Breast epithelium (tissue), 4 donors: Measurements from ENCODE around the gene LDHD. TPM values are rescaled to one million over a fixed set of nuclear protein-coding genes. Genes with fewer than 3 reads are reported as not detected.

Source experiments
- DNase-seq, 2 donors: peaks; one replicate each; pipeline ENCODE4 v3.0.0-alpha.2; 2019; ENCODE audit warnings: low spot score in 2 of 2
- H3K27ac ChIP-seq, 2 donors: fragments of 200-600 bp; sonication (generic) in 1 of 2; one replicate each; pipeline ENCODE4 v1.5.1; 2016 to 2019; ENCODE audit warnings: mild to moderate bottlenecking in 1 of 2
- H3K27me3 ChIP-seq, 2 donors: fragments of 200-600 bp; sonication (generic) in 1 of 2; one replicate each; pipeline versions ENCODE4 v1.5.1 to v1.6.0; 2017 to 2019; ENCODE audit warnings: control low read depth in 1 of 2, mild to moderate bottlenecking in 1 of 2
- H3K36me3 ChIP-seq: fragments of 200-600 bp; one replicate; pipeline ENCODE4 v1.5.1; 2019
- H3K4me1 ChIP-seq, 2 donors: fragments of 200-600 bp; sonication (generic); one replicate each; pipeline ENCODE4 v1.5.1; 2016 to 2019; ENCODE audit warnings: control low read depth in 1 of 2
- H3K4me3 ChIP-seq, 3 donors: fragments of 200-600 bp; sonication (generic); 1 replicate in 2 of 3; 2 replicates in 1 of 3; pipeline ENCODE4 v1.5.1; 2016 to 2019; ENCODE audit warnings: mild to moderate bottlenecking in 3 of 3, moderate library complexity in 2 of 3
- H3K9me3 ChIP-seq, 2 donors: fragments of 200-600 bp; sonication (generic) in 1 of 2; one replicate each; pipeline ENCODE4 v1.5.1; 2016 to 2019; ENCODE audit warnings: control low read depth in 1 of 2
- POLR2A ChIP-seq: fragments of 450-650 bp; IDR thresholded peaks from one replicate; pipeline ENCODE4 v1.6.1; 2016; ENCODE audit warnings: antibody characterized with exemption, mild to moderate bottlenecking, moderate library complexity
- POLR2AphosphoS5 ChIP-seq, 3 donors: sonication (generic); formaldehyde crosslinking; IDR thresholded peaks; one replicate each; pipeline ENCODE4 v1.6.1; 2017; ENCODE audit warnings: antibody characterized with exemption in 3 of 3
- intact Hi-C: fragments of 100-400 bp; cut with DNase I; formaldehyde crosslinking; loops from one replicate; pipeline ENCODE4 v1.15.1; 2023; ENCODE audit warnings: low total_unique reads
- total RNA-seq, 3 donors: library from RNA; depleted of rRNA; stranded (reverse); fragments of >200 nt; gene quantifications; one replicate each; pipeline ENCODE4 v1.1.0, GENCODE V29; 2016
- TF ChIP-seq, protein P1 (sequence below), 3 donors: fragments of 450-650 bp; IDR thresholded peaks; one replicate each; pipeline ENCODE4 v1.5.1; 2016 to 2017; ENCODE audit warnings: antibody characterized with exemption in 3 of 3, mild to moderate bottlenecking in 3 of 3, moderate library complexity in 3 of 3

Gene LDHD
- total RNA-seq, 3 donors from 2014 or later, result 10.5 to 17.6 (median 10.7) TPM

DNA sequence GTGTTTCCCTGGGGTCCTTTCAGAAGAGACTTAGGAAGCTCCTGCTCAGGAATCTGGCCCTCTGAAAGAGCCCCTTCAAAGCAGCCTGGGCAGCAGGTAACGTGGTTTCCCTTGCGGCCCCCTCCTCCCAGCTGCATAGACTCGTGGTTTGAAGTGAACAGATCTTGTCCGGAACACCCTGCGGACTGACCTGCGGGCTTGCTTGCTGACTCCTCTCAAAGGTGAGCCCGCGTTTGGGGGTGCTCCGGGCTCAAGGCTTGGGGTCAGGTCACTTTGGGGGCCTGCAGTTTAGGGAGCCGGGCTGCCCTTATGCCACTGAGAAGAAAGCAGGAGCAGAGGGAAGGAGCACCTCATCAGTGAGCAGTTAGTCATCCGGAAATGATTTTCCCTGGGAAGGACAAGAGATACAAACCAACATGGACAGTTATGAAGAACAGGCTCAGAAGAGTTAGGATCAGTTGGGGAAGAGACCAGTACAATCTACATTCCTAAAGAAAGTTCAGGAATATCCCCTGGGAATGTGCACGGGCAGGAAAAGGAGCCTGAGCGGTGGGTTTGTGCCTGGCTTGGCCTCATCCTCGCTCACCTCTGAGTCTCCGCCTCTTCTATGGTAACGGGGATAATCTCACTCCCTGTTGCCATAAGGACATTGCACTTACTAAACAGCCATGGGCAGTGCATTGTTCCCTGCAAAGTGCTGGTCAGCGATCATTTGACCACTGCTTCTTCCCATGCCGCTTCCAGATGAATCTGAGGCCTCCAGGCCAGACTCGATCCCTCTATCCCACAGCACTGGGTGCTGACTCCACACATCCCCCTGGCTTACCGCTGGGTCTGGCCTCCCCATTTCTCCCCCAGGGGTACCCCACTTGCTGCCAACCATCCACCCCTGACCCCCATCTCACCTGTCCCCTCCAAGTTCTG is 10.0 kb downstream of the LDHD start:
- H3K9me3 ChIP-seq, result no peaks in the 10 kb centered on the region
- H3K36me3 ChIP-seq, result no peaks in the 10 kb centered on the region
- no peak for DNase-seq
- intact Hi-C loops, result no loop called here
- peak overlapping the region; percentile 84 to 85 for H3K27ac ChIP-seq
- H3K4me1 ChIP-seq, result peaks cover 22 to 25% of the 10 kb centered on the region in 2 donors
- no peak overlapping the region for H3K4me3 ChIP-seq
- no peak for TF ChIP-seq POLR2AphosphoS5 (IDR thresholded peaks at IDR 0.05)
- TF ChIP-seq, protein P1, sequence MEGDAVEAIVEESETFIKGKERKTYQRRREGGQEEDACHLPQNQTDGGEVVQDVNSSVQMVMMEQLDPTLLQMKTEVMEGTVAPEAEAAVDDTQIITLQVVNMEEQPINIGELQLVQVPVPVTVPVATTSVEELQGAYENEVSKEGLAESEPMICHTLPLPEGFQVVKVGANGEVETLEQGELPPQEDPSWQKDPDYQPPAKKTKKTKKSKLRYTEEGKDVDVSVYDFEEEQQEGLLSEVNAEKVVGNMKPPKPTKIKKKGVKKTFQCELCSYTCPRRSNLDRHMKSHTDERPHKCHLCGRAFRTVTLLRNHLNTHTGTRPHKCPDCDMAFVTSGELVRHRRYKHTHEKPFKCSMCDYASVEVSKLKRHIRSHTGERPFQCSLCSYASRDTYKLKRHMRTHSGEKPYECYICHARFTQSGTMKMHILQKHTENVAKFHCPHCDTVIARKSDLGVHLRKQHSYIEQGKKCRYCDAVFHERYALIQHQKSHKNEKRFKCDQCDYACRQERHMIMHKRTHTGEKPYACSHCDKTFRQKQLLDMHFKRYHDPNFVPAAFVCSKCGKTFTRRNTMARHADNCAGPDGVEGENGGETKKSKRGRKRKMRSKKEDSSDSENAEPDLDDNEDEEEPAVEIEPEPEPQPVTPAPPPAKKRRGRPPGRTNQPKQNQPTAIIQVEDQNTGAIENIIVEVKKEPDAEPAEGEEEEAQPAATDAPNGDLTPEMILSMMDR (IDR thresholded peaks at IDR 0.05), result no peak
- no peaks in the 10 kb centered on the region for H3K27me3 ChIP-seq

DNA sequence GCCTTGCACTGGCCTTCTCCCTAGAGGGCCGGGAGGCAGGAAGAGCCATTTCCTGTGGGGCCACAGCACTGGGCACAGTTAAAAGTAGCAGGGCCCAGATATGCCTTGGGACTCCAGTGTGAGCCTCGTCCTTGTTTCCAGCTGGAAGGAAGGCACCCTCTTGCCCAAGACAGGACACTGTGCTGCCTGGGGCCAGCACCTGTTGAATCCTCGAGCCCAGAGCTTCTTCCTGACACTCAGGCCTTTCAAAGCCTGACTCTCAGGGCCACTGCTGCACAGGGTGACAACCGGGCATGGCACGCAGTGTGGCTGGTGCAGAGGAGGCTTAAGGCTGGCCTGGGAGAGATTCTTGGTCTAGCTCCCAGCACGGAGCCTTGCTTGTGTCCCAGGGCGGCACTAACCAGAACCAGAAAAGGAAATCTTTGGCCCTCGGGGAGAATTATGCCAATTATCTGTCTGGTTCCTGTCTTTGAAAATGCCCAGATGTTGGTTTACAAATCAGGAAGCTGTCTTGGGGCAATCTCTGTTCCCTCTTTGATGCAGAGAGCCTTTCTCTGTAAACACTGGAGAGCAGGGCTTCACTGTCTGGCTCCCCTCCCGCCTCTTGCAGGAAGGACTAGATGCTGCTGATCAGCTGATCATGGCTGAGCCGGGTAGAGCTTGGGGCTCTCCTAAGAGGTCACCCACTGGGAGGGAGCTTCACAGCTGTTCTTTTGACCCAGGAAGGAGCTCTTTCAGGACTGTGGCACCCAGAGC is 11.1 kb downstream of the LDHD start:
- Histone ChIP-seq H3K9me3 (no peaks in the 10 kb centered on the region), H3K4me1 (peaks cover 13 to 22% of the 10 kb centered on the region in 2 donors), H3K27me3 (no peaks in the 10 kb centered on the region), H3K4me3 (no peak overlapping the region), H3K36me3 (no peaks in the 10 kb centered on the region), H3K27ac (peak overlapping the region; percentile 80 to 85)
- TF ChIP-seq, protein P1 (IDR thresholded peaks at IDR 0.05), result no peak
- TF ChIP-seq POLR2AphosphoS5 (IDR thresholded peaks at IDR 0.05), result no peak
- TF ChIP-seq POLR2A, result no peak
- intact Hi-C loops, result no loop called here
- DNase-seq, result no peak

DNA sequence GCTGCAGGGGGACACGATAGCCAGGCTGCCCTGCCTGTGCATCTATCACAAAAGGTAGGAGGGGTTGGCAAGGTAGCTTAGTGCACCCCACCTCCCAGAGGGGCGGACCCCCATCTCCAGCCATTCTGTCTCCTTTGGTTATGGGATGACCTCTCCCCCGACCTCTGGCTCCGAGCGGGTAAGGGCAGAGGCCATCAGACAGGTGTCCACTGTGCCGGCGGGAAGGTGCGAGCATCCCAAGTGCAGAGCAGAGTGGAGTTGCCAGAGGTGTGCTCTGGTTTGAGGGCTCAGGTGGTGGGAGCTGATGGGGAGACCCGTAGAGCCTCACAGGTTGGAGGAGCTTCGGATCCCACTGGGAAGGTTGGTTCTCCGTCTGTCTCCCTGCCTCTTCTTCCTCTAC is 11.7 kb downstream of the LDHD start:
- Histone ChIP-seq H3K36me3 (no peaks in the 10 kb centered on the region), H3K4me3 (no peak overlapping the region), H3K27ac (peak overlapping the region; percentile 80 to 85), H3K27me3 (no peaks in the 10 kb centered on the region), H3K4me1 (peaks cover 13 to 17% of the 10 kb centered on the region in 2 donors), H3K9me3 (no peaks in the 10 kb centered on the region)
- no peak for DNase-seq
- no peak for TF ChIP-seq POLR2A
- TF ChIP-seq POLR2AphosphoS5 (IDR thresholded peaks at IDR 0.05), result no peak
- TF ChIP-seq, protein P1 (IDR thresholded peaks at IDR 0.05), result no peak
- intact Hi-C loops, result no loop called here

DNA sequence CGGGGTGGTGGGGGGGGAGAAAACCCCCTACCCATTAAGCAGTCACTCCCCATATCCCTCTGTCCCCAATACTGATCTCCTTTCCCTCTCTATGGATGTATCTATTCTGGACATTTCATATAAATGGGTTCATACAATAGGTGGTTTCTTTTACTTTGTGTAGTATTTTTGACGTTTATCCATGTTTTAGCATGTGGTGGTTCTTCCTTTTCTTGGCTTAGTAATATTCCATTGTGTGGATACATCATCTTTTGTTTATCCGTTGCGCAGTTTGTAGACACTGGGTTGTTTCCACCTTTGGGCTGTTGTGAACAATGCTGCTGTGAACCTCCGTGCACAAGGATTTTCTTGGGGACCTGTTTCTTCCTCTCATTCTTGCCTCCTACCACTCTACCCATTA is 12.6 kb downstream of the LDHD start:
- Histone ChIP-seq H3K4me3 (no peak overlapping the region), H3K36me3 (no peaks in the 10 kb centered on the region), H3K4me1 (peaks cover 8 to 10% of the 10 kb centered on the region in 2 donors), H3K27me3 (no peaks in the 10 kb centered on the region), H3K27ac (no peak overlapping the region), H3K9me3 (no peaks in the 10 kb centered on the region)
- no peak for DNase-seq
- intact Hi-C loops, result no loop called here
- TF ChIP-seq POLR2AphosphoS5 (IDR thresholded peaks at IDR 0.05) (no peak), POLR2A (no peak)
- TF ChIP-seq, protein P1 (IDR thresholded peaks at IDR 0.05), result no peak

DNA sequence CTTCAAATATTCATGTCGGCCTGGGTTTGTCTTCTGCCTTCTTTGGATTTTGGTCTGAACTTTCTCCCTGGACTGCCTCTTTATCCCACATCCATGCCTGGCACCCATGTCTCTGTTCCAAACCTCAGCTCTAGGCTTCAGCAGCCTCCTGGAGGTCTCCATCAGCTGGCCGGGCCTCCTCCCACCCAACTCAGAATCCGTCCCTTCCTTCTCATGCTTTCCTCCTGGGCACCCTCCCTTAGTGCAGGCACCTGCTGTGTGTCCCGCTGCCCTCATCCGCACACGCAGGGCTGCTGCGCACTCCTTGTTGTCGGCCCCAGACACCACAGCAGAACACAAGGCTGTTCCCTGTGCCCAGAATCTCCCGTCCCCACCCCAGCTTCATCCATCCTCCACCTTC is 14.0 kb downstream of the LDHD start:
- Histone ChIP-seq H3K4me1 (peaks cover 8 to 19% of the 10 kb centered on the region in 2 donors), H3K9me3 (no peaks in the 10 kb centered on the region), H3K4me3 (no peak overlapping the region), H3K27ac (no peak overlapping the region), H3K27me3 (no peaks in the 10 kb centered on the region), H3K36me3 (no peaks in the 10 kb centered on the region)
- TF ChIP-seq, protein P1 (IDR thresholded peaks at IDR 0.05), result no peak
- TF ChIP-seq POLR2AphosphoS5 (IDR thresholded peaks at IDR 0.05), result no peak
- no peak for TF ChIP-seq POLR2A
- intact Hi-C loops, result no loop called here
- DNase-seq, result no peak
